Transverse colon (tissue), 4 donors: Measurements from ENCODE around the gene ATL1.

Source experiments
- POLR2A ChIP-seq: fragments of 450-650 bp; IDR thresholded peaks from one replicate; pipeline ENCODE4 v1.6.1; 2016; ENCODE audit warnings: antibody characterized with exemption, mild to moderate bottlenecking, moderate library complexity
- POLR2AphosphoS5 ChIP-seq, 3 donors: sonication (generic); formaldehyde crosslinking; IDR thresholded peaks; one replicate each; pipeline ENCODE4 v1.6.1; 2016; ENCODE audit warnings: antibody characterized with exemption in 3 of 3
- TF ChIP-seq, protein P1 (sequence below), 5 experiments: fragments of 200-600 bp in 3 of 5; fragments of 450-650 bp in 2 of 5; sonication (generic) in 3 of 5; IDR thresholded peaks; 1 replicate in 2 of 5; 2 replicates in 3 of 5; pipeline ENCODE4 v1.5.1; 2016 to 2017; ENCODE audit warnings: antibody characterized with exemption in 5 of 5, inconsistent platforms in 3 of 5, mild to moderate bottlenecking in 2 of 5, moderate library complexity in 1 of 5

DNA sequence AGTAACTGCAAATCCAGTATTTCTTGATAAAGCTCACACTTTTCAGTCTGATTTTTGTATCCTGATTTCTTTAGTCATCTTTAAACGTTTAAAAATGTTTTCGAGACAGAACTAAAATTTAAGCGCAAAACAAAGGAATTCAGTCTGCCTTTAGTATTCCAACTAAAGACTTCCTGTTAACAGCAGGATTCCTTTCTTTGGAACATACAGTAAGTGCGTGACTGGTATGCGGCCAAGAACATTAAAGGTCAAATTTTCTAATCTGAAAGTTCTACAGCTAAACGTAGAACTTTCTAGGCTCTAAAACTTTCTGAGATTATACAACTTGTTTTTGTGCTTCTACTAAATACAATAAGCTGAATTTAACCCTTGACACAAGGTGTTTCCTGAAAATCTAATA lies 98.3 kb downstream of the ATL1 start:
- TF ChIP-seq, protein P1, sequence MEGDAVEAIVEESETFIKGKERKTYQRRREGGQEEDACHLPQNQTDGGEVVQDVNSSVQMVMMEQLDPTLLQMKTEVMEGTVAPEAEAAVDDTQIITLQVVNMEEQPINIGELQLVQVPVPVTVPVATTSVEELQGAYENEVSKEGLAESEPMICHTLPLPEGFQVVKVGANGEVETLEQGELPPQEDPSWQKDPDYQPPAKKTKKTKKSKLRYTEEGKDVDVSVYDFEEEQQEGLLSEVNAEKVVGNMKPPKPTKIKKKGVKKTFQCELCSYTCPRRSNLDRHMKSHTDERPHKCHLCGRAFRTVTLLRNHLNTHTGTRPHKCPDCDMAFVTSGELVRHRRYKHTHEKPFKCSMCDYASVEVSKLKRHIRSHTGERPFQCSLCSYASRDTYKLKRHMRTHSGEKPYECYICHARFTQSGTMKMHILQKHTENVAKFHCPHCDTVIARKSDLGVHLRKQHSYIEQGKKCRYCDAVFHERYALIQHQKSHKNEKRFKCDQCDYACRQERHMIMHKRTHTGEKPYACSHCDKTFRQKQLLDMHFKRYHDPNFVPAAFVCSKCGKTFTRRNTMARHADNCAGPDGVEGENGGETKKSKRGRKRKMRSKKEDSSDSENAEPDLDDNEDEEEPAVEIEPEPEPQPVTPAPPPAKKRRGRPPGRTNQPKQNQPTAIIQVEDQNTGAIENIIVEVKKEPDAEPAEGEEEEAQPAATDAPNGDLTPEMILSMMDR (IDR thresholded peaks at IDR 0.05), result no peak
- TF ChIP-seq POLR2A, result no peak
- TF ChIP-seq POLR2AphosphoS5 (IDR thresholded peaks at IDR 0.05), result no peak
